A673 (cell line): Measurements from ENCODE around the gene UNG. TPM values are rescaled to one million over a fixed set of nuclear protein-coding genes. Genes with fewer than 3 reads are reported as not detected.

Source experiments
- BruUV-seq: library from RNA; stranded (reverse); fragments of 400-500 nt; replicated peaks from 2 replicates; lab custom pipeline; 2021; lab: Mats Ljungman, UMichigan
- CTCF ChIA-PET: fragments of 300-600 bp; sonication (Branson Sonifier 250); formaldehyde crosslinking; loops from one replicate; lab custom pipeline; 2022; ENCODE audit warnings: antibody characterized with exemption; lab: Charles Lee
- POLR2A ChIA-PET: fragments of 300-600 bp; sonication (Branson Sonifier 250); formaldehyde crosslinking; loops from one replicate; lab custom pipeline; 2022; ENCODE audit warnings: antibody characterized with exemption; ENCODE audit not compliant: low non-redundant PET; lab: Charles Lee
- DNase-seq: peaks from one replicate; pipeline ENCODE4 v3.0.0-alpha.2; 2015; ENCODE audit warnings: low spot score
- H3K27ac ChIP-seq: fragments of 200-600 bp; sonication (generic); 2 replicates; pipeline ENCODE4 v1.5.1; 2016; ENCODE audit warnings: mixed run types, low read depth, mild to moderate bottlenecking, mixed read lengths, antibody characterized with exemption, low read length; ENCODE audit not compliant: poor library complexity, severe bottlenecking
- H3K27me3 ChIP-seq: fragments of 200-600 bp; sonication (generic); replicated peaks from 2 replicates; pipeline ENCODE4 v1.6.1; 2017; ENCODE audit warnings: mixed run types, low read depth, mild to moderate bottlenecking, mixed read lengths, antibody characterized with exemption, low read length; ENCODE audit not compliant: insufficient read depth, poor library complexity
- H3K36me3 ChIP-seq: fragments of 200-600 bp; sonication (generic); 2 replicates; pipeline ENCODE4 v1.6.1; 2016; ENCODE audit warnings: mixed run types, mild to moderate bottlenecking, mixed read lengths, antibody characterized with exemption, low read length; ENCODE audit not compliant: insufficient read depth, poor library complexity, severe bottlenecking
- H3K4me1 ChIP-seq: fragments of 200-600 bp; sonication (generic); 2 replicates; pipeline ENCODE4 v1.6.1; 2017; ENCODE audit warnings: mixed run types, mild to moderate bottlenecking, mixed read lengths, antibody characterized with exemption, low read length; ENCODE audit not compliant: insufficient read depth, poor library complexity, severe bottlenecking
- H3K4me3 ChIP-seq: fragments of 200-600 bp; sonication (generic); 2 replicates; pipeline ENCODE4 v1.5.1; 2016; ENCODE audit warnings: low read depth, mixed run types, mild to moderate bottlenecking, mixed read lengths, low read length; ENCODE audit not compliant: poor library complexity, severe bottlenecking
- H3K9me3 ChIP-seq: fragments of 200-600 bp; sonication (generic); 2 replicates; pipeline ENCODE4 v1.6.1; 2016; ENCODE audit warnings: mixed run types, low read depth, mild to moderate bottlenecking, mixed read lengths, antibody characterized with exemption, low read length; ENCODE audit not compliant: poor library complexity, severe bottlenecking
- CTCF ChIP-seq: fragments of 300-800, 200-600 bp; sonication (generic); conservative IDR thresholded peaks from 2 replicates; pipeline ENCODE4 v1.5.1; 2017; ENCODE audit warnings: low read depth, mild to moderate bottlenecking, antibody characterized with exemption, low read length, moderate library complexity, mixed read lengths
- EZH2 ChIP-seq: fragments of 200-600 bp; sonication (generic); IDR thresholded peaks from 2 replicates; pipeline ENCODE4 v1.6.1; 2017; ENCODE audit warnings: borderline replicate concordance, low read depth, mild to moderate bottlenecking, mixed read lengths, antibody characterized with exemption, low read length; ENCODE audit not compliant: poor library complexity, severe bottlenecking
- intact Hi-C: fragments of 100-400 bp; cut with micrococcal nuclease; formaldehyde crosslinking; loops from one replicate; pipeline ENCODE4 v1.10.0; 2022; ENCODE audit not compliant: unreplicated experiment
- total RNA-seq: library from RNA; stranded (reverse); gene quantifications from 2 replicates; pipeline ENCODE4 v1.2.3, GENCODE V29; 2021

The UNG gene
- total RNA-seq, 1 experiment from 2014 or later: 58.5 TPM

GRCh38 chr12:109109746-109110350, 12.5 kb downstream of the UNG start:
- Histone ChIP-seq H3K4me1 (peaks cover 9% of the 10 kb centered on the region), H3K36me3 (peaks cover 33% of the 10 kb centered on the region), H3K27ac (peak overlapping the region; percentile 84), H3K4me3 (no peak overlapping the region), H3K27me3 (no peaks in the 10 kb centered on the region), H3K9me3 (no peaks in the 10 kb centered on the region)
- ChIA-PET CTCF (no interaction called here), POLR2A (interaction anchor here (0.7 kb wide), 1 partner anchor 64 kb away, joined by 6 read pairs; no protein-coding TSS in a partner anchor)
- intact Hi-C loops: no loop called here
- peak; percentile 35 for DNase-seq
- TF ChIP-seq EZH2 (no peak), CTCF (no peak)
- TSS peak; percentile 27 for BruUV-seq

GRCh38 chr12:109110988-109111495, 13.6 kb downstream of the UNG start:
- no peak for TF ChIP-seq CTCF
- TF ChIP-seq EZH2: no peak
- intact Hi-C loops: no loop called here
- H3K4me1 ChIP-seq: peaks cover 9% of the 10 kb centered on the region
- H3K36me3 ChIP-seq: peaks cover 23% of the 10 kb centered on the region
- peak overlapping the region; percentile 84 for H3K27ac ChIP-seq
- ChIA-PET CTCF (no interaction called here), POLR2A (no interaction called here)
- no peaks in the 10 kb centered on the region for H3K9me3 ChIP-seq
- DNase-seq: peak; percentile 84
- BruUV-seq: no TSS peak
- no peaks in the 10 kb centered on the region for H3K27me3 ChIP-seq
- peak overlapping the region; percentile 53 for H3K4me3 ChIP-seq

- no peak overlapping the region for H3K27ac ChIP-seq
- TF ChIP-seq EZH2: no peak
- no peak for TF ChIP-seq CTCF
- ChIA-PET POLR2A (no interaction called here), CTCF (interaction anchor here (0.6 kb wide), 1 partner anchor 666 kb away, joined by 6 read pairs; no protein-coding TSS in a partner anchor)
- no peaks in the 10 kb centered on the region for H3K9me3 ChIP-seq
- peaks cover 9% of the 10 kb centered on the region for H3K4me1 ChIP-seq
- DNase-seq: no peak
- H3K27me3 ChIP-seq: no peaks in the 10 kb centered on the region
- BruUV-seq: no TSS peak
- intact Hi-C loops: loop anchor here (1.0 kb wide), 1 partner anchor 272 kb away; no protein-coding TSS in a partner anchor
- no peak overlapping the region for H3K4me3 ChIP-seq
- H3K36me3 ChIP-seq: peaks cover 11% of the 10 kb centered on the region
Measured at GRCh38 chr12:109112720-109113465, 15.5 kb downstream of the UNG start.
